ENCODE results near the gene CPPED1. TPM values are rescaled to one million over a fixed set of nuclear protein-coding genes. Genes with fewer than 3 reads are reported as not detected.

The CPPED1 gene
- total RNA-seq, 2 donors from 2014 or later = 24.8 to 61.0 TPM

DNA sequence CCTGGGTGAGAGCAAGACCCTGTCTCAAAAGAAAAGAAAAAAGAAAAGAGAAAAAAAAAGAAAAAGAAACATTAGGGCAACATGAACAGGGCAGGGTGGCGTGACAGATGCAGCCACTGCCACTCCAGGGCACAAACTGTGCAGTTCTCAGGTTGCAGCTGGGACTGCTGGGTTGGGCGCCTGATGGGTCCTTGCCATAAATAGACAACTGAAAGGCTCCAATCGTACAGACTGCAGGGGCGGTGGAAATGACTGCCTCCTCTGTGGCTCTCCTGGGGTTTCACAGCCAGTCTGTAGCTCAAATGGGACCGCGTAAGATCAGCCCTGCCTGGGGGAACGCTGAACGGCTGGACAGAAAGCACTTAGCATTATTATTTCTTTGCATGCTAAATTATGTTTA, 130.7 kb downstream of the CPPED1 start:
- no peak for DNase-seq (ENCODE audit: low spot score)
- intact Hi-C loops (cut with DNase I) = no loop called here
- H3K27me3 ChIP-seq (replicated peaks; ENCODE audit: insufficient read depth) = no peaks in the 10 kb centered on the region
- H3K27ac ChIP-seq = no peak overlapping the region
- no peak overlapping the region for H3K4me3 ChIP-seq
- no peaks in the 10 kb centered on the region for H3K4me1 ChIP-seq (replicated peaks)
- 84% methylated on average over 8 of the region's 8 CpGs for WGBS
- no peaks in the 10 kb centered on the region for H3K9me3 ChIP-seq
- TF ChIP-seq, protein P1, sequence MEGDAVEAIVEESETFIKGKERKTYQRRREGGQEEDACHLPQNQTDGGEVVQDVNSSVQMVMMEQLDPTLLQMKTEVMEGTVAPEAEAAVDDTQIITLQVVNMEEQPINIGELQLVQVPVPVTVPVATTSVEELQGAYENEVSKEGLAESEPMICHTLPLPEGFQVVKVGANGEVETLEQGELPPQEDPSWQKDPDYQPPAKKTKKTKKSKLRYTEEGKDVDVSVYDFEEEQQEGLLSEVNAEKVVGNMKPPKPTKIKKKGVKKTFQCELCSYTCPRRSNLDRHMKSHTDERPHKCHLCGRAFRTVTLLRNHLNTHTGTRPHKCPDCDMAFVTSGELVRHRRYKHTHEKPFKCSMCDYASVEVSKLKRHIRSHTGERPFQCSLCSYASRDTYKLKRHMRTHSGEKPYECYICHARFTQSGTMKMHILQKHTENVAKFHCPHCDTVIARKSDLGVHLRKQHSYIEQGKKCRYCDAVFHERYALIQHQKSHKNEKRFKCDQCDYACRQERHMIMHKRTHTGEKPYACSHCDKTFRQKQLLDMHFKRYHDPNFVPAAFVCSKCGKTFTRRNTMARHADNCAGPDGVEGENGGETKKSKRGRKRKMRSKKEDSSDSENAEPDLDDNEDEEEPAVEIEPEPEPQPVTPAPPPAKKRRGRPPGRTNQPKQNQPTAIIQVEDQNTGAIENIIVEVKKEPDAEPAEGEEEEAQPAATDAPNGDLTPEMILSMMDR (IDR thresholded peaks at IDR 0.05) = no peak
- TF ChIP-seq POLR2A (IDR thresholded peaks at IDR 0.05) (no peak), POLR2AphosphoS5 (IDR thresholded peaks at IDR 0.05) (no peak)
- H3K36me3 ChIP-seq = no peaks in the 10 kb centered on the region

DNA sequence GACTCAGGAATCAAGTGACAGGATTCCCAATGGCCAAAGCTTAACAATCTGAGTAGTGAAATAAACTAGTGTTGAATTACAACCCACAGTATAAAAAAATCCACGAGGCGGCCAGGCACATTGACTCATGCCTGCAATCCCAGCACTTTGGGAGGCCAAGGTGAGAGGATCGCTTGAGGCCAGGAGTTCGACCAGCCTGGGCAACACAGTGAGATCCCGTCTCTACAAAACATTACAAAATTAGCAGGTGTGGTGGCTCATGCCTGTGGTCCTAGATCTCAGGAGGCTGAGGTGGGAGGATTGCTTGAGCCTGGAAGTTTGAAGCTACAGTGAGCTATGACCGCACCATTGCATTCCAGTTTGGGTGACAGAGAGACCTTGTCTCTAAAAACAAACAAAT, 133.8 kb downstream of the CPPED1 start:
- no peaks in the 10 kb centered on the region for H3K4me1 ChIP-seq (replicated peaks)
- H3K27me3 ChIP-seq (replicated peaks; ENCODE audit: insufficient read depth) = no peaks in the 10 kb centered on the region
- no peak for TF ChIP-seq POLR2A (IDR thresholded peaks at IDR 0.05)
- TF ChIP-seq, protein P1 (IDR thresholded peaks at IDR 0.05) = no peak
- no peaks in the 10 kb centered on the region for H3K36me3 ChIP-seq
- no peak overlapping the region for H3K4me3 ChIP-seq
- intact Hi-C loops (cut with DNase I) = no loop called here
- H3K9me3 ChIP-seq = no peaks in the 10 kb centered on the region
- no peak for DNase-seq (ENCODE audit: low spot score)
- no peak overlapping the region for H3K27ac ChIP-seq
- WGBS = 94% methylated on average over 6 of the region's 6 CpGs

DNA sequence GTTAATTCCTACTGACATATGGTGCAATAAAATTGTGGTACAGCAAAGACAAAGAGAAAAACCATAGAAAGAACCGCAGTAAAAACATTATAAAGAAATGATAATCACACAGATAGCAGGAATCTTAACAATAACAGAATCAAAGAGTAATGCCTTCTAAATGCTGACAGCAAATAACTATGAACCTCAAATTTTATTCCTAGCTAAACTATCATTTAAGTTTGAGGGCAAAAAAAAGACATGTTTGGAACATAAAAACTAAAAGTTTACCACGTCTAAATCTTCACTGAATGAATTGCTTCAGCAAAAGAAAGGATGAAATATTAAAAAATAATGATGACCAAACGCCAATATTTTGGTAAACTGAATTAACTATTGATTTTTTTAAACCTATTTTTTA, 135.8 kb downstream of the CPPED1 start:
- H3K4me1 ChIP-seq (replicated peaks) = no peaks in the 10 kb centered on the region
- TF ChIP-seq POLR2A (IDR thresholded peaks at IDR 0.05) = no peak
- no peak for TF ChIP-seq POLR2AphosphoS5 (IDR thresholded peaks at IDR 0.05)
- TF ChIP-seq, protein P1 (IDR thresholded peaks at IDR 0.05) = no peak
- DNase-seq (ENCODE audit: low spot score) = no peak
- no peaks in the 10 kb centered on the region for H3K27me3 ChIP-seq (replicated peaks; ENCODE audit: insufficient read depth)
- 79% methylated on average over 3 of the region's 3 CpGs for WGBS
- intact Hi-C loops (cut with DNase I) = no loop called here
- H3K36me3 ChIP-seq = no peaks in the 10 kb centered on the region
- no peak overlapping the region for H3K27ac ChIP-seq
- no peak overlapping the region for H3K4me3 ChIP-seq
- no peaks in the 10 kb centered on the region for H3K9me3 ChIP-seq

DNA sequence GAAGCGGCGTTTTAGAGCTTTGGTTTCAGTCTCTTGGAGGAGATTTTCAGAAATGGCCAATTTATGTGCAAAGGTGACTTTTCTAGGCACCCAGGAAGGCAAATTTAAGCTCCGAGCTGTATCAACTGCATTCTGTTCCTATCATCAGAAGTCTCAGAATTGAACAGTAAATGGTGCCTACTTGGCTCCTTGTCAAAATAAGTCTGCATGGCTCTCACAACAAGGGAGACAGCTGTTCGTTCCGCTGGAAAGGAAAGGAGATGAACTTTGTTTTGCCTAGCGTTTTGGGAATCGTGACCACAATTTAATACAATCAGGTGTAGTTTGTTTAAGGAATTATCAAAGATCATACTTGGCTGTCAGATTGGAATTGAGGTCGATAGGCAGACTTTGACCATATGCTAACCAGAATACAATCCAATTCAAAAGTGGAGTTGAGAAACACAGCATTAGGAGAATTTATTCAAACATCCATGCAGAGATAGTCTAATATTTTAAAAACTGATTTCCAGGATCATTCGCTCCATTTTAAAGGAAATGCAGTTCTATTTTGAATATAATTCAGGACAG, 139.4 kb downstream of the CPPED1 start:
- Histone ChIP-seq H3K27ac (no peak overlapping the region), H3K9me3 (no peaks in the 10 kb centered on the region), H3K4me3 (no peak overlapping the region), H3K27me3 (replicated peaks; ENCODE audit: insufficient read depth) (no peaks in the 10 kb centered on the region), H3K36me3 (no peaks in the 10 kb centered on the region), H3K4me1 (replicated peaks) (no peaks in the 10 kb centered on the region)
- TF ChIP-seq POLR2A (IDR thresholded peaks at IDR 0.05) = no peak
- TF ChIP-seq, protein P1 (IDR thresholded peaks at IDR 0.05) = no peak
- no peak for TF ChIP-seq POLR2AphosphoS5 (IDR thresholded peaks at IDR 0.05)
- 97% methylated on average over 9 of the region's 9 CpGs for WGBS
- DNase-seq (ENCODE audit: low spot score) = no peak
- intact Hi-C loops (cut with DNase I) = no loop called here

DNA sequence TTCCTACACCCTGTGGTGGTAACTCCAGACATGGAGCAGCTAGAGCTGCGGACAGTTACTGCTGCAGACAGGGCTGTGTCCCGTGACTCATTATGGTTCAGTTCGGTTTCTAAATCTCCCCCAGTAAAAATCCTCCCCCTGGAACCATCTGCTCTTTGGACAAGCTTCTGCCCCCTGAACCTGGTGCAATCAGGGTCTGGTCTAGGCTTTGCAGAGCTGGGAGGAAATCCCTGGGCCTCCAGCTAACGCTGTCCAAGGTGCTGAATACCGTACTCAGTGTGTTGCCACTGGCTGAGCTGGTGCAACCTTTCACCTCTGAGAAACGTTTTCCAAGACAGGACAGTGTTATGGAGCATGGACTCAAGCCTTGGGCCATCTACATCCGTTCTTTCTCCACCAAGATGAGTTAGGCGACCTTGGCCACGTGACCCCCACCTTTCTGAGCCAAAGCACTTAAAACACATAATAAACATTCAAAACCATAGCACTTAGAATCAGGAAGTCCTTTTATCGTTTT, 142.0 kb downstream of the CPPED1 start:
- Histone ChIP-seq H3K4me1 (replicated peaks) (no peaks in the 10 kb centered on the region), H3K36me3 (no peaks in the 10 kb centered on the region), H3K9me3 (no peaks in the 10 kb centered on the region), H3K4me3 (no peak overlapping the region), H3K27ac (no peak overlapping the region), H3K27me3 (replicated peaks; ENCODE audit: insufficient read depth) (no peaks in the 10 kb centered on the region)
- DNase-seq (ENCODE audit: low spot score) = no peak
- WGBS = 40% methylated on average over 10 of the region's 10 CpGs
- intact Hi-C loops (cut with DNase I) = no loop called here
- TF ChIP-seq POLR2A (IDR thresholded peaks at IDR 0.05) (no peak), POLR2AphosphoS5 (IDR thresholded peaks at IDR 0.05) (no peak)
- TF ChIP-seq, protein P1 (IDR thresholded peaks at IDR 0.05) = no peak

Measured in prostate gland (tissue), 2 donors.